Hepatocyte (in vitro differentiated cells): ENCODE measurements around the gene JMJD7.

Experiments
- CTCF ChIP-seq: fragments of 200-600 bp; sonication (generic); IDR thresholded peaks from 2 replicates; pipeline ENCODE4 v1.5.1; 2016; ENCODE audit warnings: antibody characterized with exemption, mild to moderate bottlenecking; ENCODE audit not compliant: poor library complexity
- EZH2 ChIP-seq: fragments of 200-600 bp; sonication (generic); IDR thresholded peaks from 2 replicates; pipeline ENCODE4 v1.6.1; 2016; ENCODE audit warnings: antibody characterized with exemption, mild to moderate bottlenecking, borderline replicate concordance
- EZH2phosphoT487 ChIP-seq: fragments of 200-600 bp; sonication (generic); IDR thresholded peaks from one replicate; pipeline ENCODE4 v1.6.1; 2018; ENCODE audit warnings: antibody characterized with exemption, mild to moderate bottlenecking, low read depth, moderate library complexity; ENCODE audit not compliant: unreplicated experiment, severe bottlenecking

- TF ChIP-seq CTCF (no peak), EZH2 (no peak), EZH2phosphoT487 (no peak)
Measured at GRCh38 chr15:41817781-41818180, 10.1 kb upstream of the JMJD7 start.
